Ovary (tissue), 9 donors: ENCODE measurements around the gene GPR183. TPM values are rescaled to one million over a fixed set of nuclear protein-coding genes. Genes with fewer than 3 reads are reported as not detected.

ENCODE experiments used
- DNase-seq, 5 donors: peaks; one replicate each; pipeline ENCODE4 v3.0.0-alpha.2; 2019 to 2020
- H3K27ac ChIP-seq, 2 donors: fragments of 200-600 bp; one replicate each; pipeline versions ENCODE4 v1.5.1 to v1.8.0; 2019 to 2022
- H3K27me3 ChIP-seq: fragments of 200-600 bp; one replicate; pipeline ENCODE4 v1.8.0; 2022
- H3K36me3 ChIP-seq: fragments of 200-600 bp; sonication (generic); one replicate; pipeline ENCODE4 v1.5.1; 2019
- H3K4me1 ChIP-seq: one replicate; pipeline ENCODE4 v1.8.1; 2013; ENCODE audit warnings: mild to moderate bottlenecking, moderate library complexity; ENCODE audit not compliant: insufficient read depth
- H3K4me3 ChIP-seq: fragments of 200-600 bp; sonication (generic); one replicate; pipeline ENCODE4 v1.5.1; 2017
- H3K9me3 ChIP-seq, 2 donors: fragments of 200-600 bp in 1 of 2; sonication (generic) in 1 of 2; one replicate each; pipeline versions ENCODE4 v1.5.1 to v1.8.1; 2013 to 2019; ENCODE audit warnings: mild to moderate bottlenecking in 1 of 2, moderate library complexity in 1 of 2
- CTCF ChIP-seq, 3 donors: fragments of 450-650 bp in 2 of 3; fragments of 200-600 bp in 1 of 3; IDR thresholded peaks; one replicate each; pipeline versions ENCODE4 v1.5.1 to v1.8.0; 2016 to 2022; ENCODE audit warnings: antibody characterized with exemption in 3 of 3, mild to moderate bottlenecking in 1 of 3
- EP300 ChIP-seq: sonication (generic); formaldehyde crosslinking; IDR thresholded peaks from one replicate; pipeline ENCODE4 v1.6.1; 2017; ENCODE audit warnings: antibody characterized with exemption
- POLR2A ChIP-seq: fragments of 450-650 bp; IDR thresholded peaks from one replicate; pipeline ENCODE4 v1.6.1; 2017; ENCODE audit warnings: antibody characterized with exemption, mild to moderate bottlenecking, moderate library complexity
- WGBS, 3 donors: extraction: QIAGEN DNeasy Blood & Tissue Kit in 1 of 3; methylation state at CpG; one replicate each; pipeline versions ENCODE4 v1.1.5 to v1.1.7; 2013 to 2017; 5-methylcytosine and 5-hydroxymethylcytosine counted together
- intact Hi-C, 4 donors: fragments of 100-400 bp; cut with DNase I; formaldehyde crosslinking; loops; one replicate each; pipeline versions ENCODE4 v1.11.0 to v1.15.1; 2022 to 2023
- polyA plus RNA-seq, 2 donors: library from polyadenylated mRNA; stranded (reverse); fragments of 200-250 nt in 1 of 2; fragments of 350-450 nt in 1 of 2; fragmentation: Illumina TruSeq in 1 of 2; extraction: RNeasy Lipid Tissue Mini Kit (QIAGEN cat#74804) in 1 of 2; gene quantifications; one replicate each; pipeline ENCODE4 v1.2.3, GENCODE V29; 2013 to 2014
- total RNA-seq, 7 donors: library from RNA; depleted of rRNA in 2 of 7; stranded (reverse); fragments of >200 nt in 2 of 7; fragmentation: NEBNext Ultra II Directional in 3 of 7; extraction: Animal tissue kit (Norgen Biotek cat#: 25700) in 3 of 7; gene quantifications; one replicate each; pipeline versions ENCODE4 v1.1.0 to v1.2.4, GENCODE V29; 2016 to 2023
- donor health status: DM: no; HTN: no; CAD: no; lungs with moderate emphysema.
- donor health status: DM: no; HTN: no; CAD: no.
- donor health status: Bipolar disorder and iron deficiency.
- donor health status: DM: yes; HTN: yes; CAD: no.
- donor health status: DM: no; HTN: no; CAD: no.
- donor health status: DM: yes; HTN: yes; CAD: no.

The GPR183 gene
- total and polyA plus RNA-seq, 9 donors = 2.4 to 14.6 (median 5.5) TPM

- Histone ChIP-seq H3K4me1 (no peaks in the 10 kb centered on the region), H3K27me3 (no peaks in the 10 kb centered on the region), H3K27ac (no peak overlapping the region), H3K36me3 (no peaks in the 10 kb centered on the region), H3K4me3 (no peak overlapping the region), H3K9me3 (no peaks in the 10 kb centered on the region)
- intact Hi-C loops = no loop called here
- 64 to 75% (median 71%) methylated on average over 6 of the region's 6 CpGs for WGBS, 3 donors
- DNase-seq = no peak
- TF ChIP-seq EP300 = no peak
- TF ChIP-seq CTCF (IDR thresholded peaks at IDR 0.05) = no peak
These were observed 23.7 kb upstream of the GPR183 start for GRCh38 chr13:99330942-99331341.

- WGBS, 3 donors = 93 to 100% (median 100%) methylated on average over 1 of the region's 1 CpG
- intact Hi-C loops = no loop called here
- Histone ChIP-seq H3K36me3 (no peaks in the 10 kb centered on the region), H3K9me3 (no peaks in the 10 kb centered on the region), H3K4me1 (no peaks in the 10 kb centered on the region), H3K27ac (no peak overlapping the region), H3K27me3 (no peaks in the 10 kb centered on the region), H3K4me3 (no peak overlapping the region)
- TF ChIP-seq EP300 (no peak), POLR2A (no peak)
- no peak for DNase-seq
These were observed 22.3 kb upstream of the GPR183 start for GRCh38 chr13:99329477-99329876.

- no peak for TF ChIP-seq EP300
- no peak for TF ChIP-seq CTCF (IDR thresholded peaks at IDR 0.05)
- TF ChIP-seq POLR2A = no peak
These were observed 20.6 kb upstream of the GPR183 start for GRCh38 chr13:99327761-99328160.

GRCh38 chr13:99327126-99327525 is 19.9 kb upstream of the GPR183 start:
- no peak overlapping the region for H3K27ac ChIP-seq
- intact Hi-C loops = no loop called here
- no peaks in the 10 kb centered on the region for H3K9me3 ChIP-seq
- peaks cover 4% of the 10 kb centered on the region for H3K4me1 ChIP-seq
- 50 to 74% (median 66%) methylated on average over 2 of the region's 2 CpGs for WGBS, 3 donors
- H3K4me3 ChIP-seq = no peak overlapping the region
- H3K36me3 ChIP-seq = no peaks in the 10 kb centered on the region
- TF ChIP-seq EP300 = no peak
- no peak for TF ChIP-seq CTCF (IDR thresholded peaks at IDR 0.05)
- no peak for TF ChIP-seq POLR2A
- DNase-seq = no peak
- H3K27me3 ChIP-seq = no peaks in the 10 kb centered on the region

More at GRCh38 chr13:99327761-99328160, 20.6 kb upstream of the GPR183 start:
- Histone ChIP-seq H3K27me3 (no peaks in the 10 kb centered on the region), H3K4me1 (peaks cover 2% of the 10 kb centered on the region), H3K9me3 (no peaks in the 10 kb centered on the region), H3K36me3 (no peaks in the 10 kb centered on the region), H3K27ac (no peak overlapping the region), H3K4me3 (no peak overlapping the region)
- WGBS, 3 donors = 96 to 98% (median 98%) methylated on average over 2 of the region's 2 CpGs
- intact Hi-C loops = no loop called here
- no peak for DNase-seq

- no peak for DNase-seq
- H3K4me3 ChIP-seq = no peak overlapping the region
- H3K9me3 ChIP-seq = no peaks in the 10 kb centered on the region
- H3K36me3 ChIP-seq = no peaks in the 10 kb centered on the region
- no peaks in the 10 kb centered on the region for H3K27me3 ChIP-seq
- TF ChIP-seq EP300 = no peak
- no peak for TF ChIP-seq CTCF (IDR thresholded peaks at IDR 0.05)
- no peak for TF ChIP-seq POLR2A
- intact Hi-C loops = no loop called here
- H3K4me1 ChIP-seq = peaks cover 4% of the 10 kb centered on the region
- no peak overlapping the region for H3K27ac ChIP-seq
These were observed 18.8 kb upstream of the GPR183 start for GRCh38 chr13:99326012-99326411.
